Gastrocnemius medialis (tissue), 4 donors: ENCODE measurements around the gene LEPR. TPM values are rescaled to one million over a fixed set of nuclear protein-coding genes. Genes with fewer than 3 reads are reported as not detected.
"Not testable (repeated sequence)": the region's sequence is repeated elsewhere in the genome, so short reads cannot be mapped to it uniquely, and the experiment has no call there.

ENCODE experiments used
- ATAC-seq, 2 donors: fragments of 150-250 bp; one replicate each; pipeline ENCODE4 v1.9.1; 2016
- DNase-seq, 2 donors: peaks; one replicate each; pipeline ENCODE4 v3.0.0-alpha.2; 2019
- H3K27ac ChIP-seq, 4 donors: fragments of 200-600 bp; sonication (generic); 1 replicate in 1 of 4; 2 replicates in 3 of 4; pipeline ENCODE4 v1.5.1; 2016 to 2018; ENCODE audit warnings: mild to moderate bottlenecking in 2 of 4, moderate library complexity in 1 of 4
- H3K27me3 ChIP-seq, 3 donors: fragments of 200-600 bp; sonication (generic) in 2 of 3; 1 replicate in 1 of 3; 2 replicates in 2 of 3; pipeline versions ENCODE4 v1.5.1 to v1.6.0; 2016 to 2019; ENCODE audit warnings: mild to moderate bottlenecking in 1 of 3, moderate library complexity in 1 of 3
- H3K36me3 ChIP-seq, 2 donors: fragments of 200-600 bp; sonication (generic) in 1 of 2; one replicate each; pipeline ENCODE4 v1.5.1; 2017 to 2018
- H3K4me1 ChIP-seq, 2 donors: fragments of 200-600 bp; sonication (generic) in 1 of 2; one replicate each; pipeline ENCODE4 v1.5.1; 2016 to 2017; ENCODE audit warnings: mild to moderate bottlenecking in 2 of 2
- H3K4me3 ChIP-seq, 4 donors: fragments of 200-600 bp; sonication (generic) in 3 of 4; 1 replicate in 1 of 4; 2 replicates in 3 of 4; pipeline ENCODE4 v1.5.1; 2016 to 2019; ENCODE audit warnings: mild to moderate bottlenecking in 2 of 4
- H3K9me3 ChIP-seq, 3 donors: fragments of 200-600 bp; sonication (generic) in 2 of 3; 1 replicate in 1 of 3; 2 replicates in 2 of 3; pipeline ENCODE4 v1.5.1; 2016 to 2019
- POLR2A ChIP-seq, 2 donors: fragments of 450-650 bp; IDR thresholded peaks; one replicate each; pipeline ENCODE4 v1.6.1; 2017; ENCODE audit warnings: antibody characterized with exemption in 2 of 2, mild to moderate bottlenecking in 2 of 2, moderate library complexity in 2 of 2
- in situ Hi-C, 4 donors: fragments of 200-750 bp; cut with MboI; loops; one replicate each; pipeline versions ENCODE4 v1.15.0 to v1.8.0; 2017; ENCODE audit warnings: low sequenced_read_pairs in 4 of 4
- intact Hi-C: fragments of 100-400 bp; cut with DNase I; formaldehyde crosslinking; loops from one replicate; pipeline ENCODE4 v1.15.1; 2023; ENCODE audit warnings: low total_unique reads
- total RNA-seq, 4 donors: library from RNA; depleted of rRNA; stranded (reverse); fragments of >200 nt; gene quantifications; one replicate each; pipeline versions ENCODE4 v1.1.0 to v1.2.3, GENCODE V29; 2016
- TF ChIP-seq, protein P1 (sequence below), 5 experiments: fragments of 450-650 bp in 3 of 5; fragments of 200-600 bp in 2 of 5; sonication (generic) in 2 of 5; IDR thresholded peaks in 4 of 5; conservative IDR thresholded peaks in 1 of 5; 1 replicate in 4 of 5; 2 replicates in 1 of 5; pipeline ENCODE4 v1.5.1; 2016 to 2019; ENCODE audit warnings: antibody characterized with exemption in 5 of 5, mild to moderate bottlenecking in 3 of 5, moderate library complexity in 3 of 5

The LEPR gene
- total RNA-seq, 4 donors from 2014 or later = 4.0 to 7.4 (median 4.2) TPM

DNA sequence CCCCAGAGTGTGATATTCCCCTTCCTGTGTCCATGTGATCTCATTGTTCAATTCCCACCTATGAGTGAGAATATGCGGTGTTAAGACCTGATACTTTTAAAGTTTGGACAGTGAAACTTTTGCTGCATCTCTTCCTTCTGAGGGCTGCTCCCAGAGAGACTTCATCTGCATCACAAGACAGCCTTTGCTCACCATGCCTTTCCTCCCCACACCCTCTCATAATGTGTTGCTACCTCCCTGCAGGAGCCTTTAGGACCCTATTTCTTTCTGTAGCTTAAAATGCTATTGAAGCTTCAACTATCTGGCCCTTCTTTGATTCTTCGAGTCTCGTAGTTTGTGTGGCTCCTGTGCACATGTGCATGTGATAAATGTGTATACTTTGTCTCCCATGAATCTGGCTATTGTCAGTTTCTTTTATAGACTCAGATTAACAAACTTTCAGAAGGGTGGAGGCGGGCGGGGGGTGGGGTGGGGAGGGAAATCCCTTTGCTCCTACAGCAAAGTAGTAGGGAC, 23.7 kb downstream of the LEPR start:
- TF ChIP-seq POLR2A (IDR thresholded peaks at IDR 0.05) = no peak
- in situ Hi-C loops (loop anchor here in 1 of 4 donors (25.0 kb wide), 1 partner anchor 243 kb away; no protein-coding TSS in a partner anchor), intact Hi-C loops (no loop called here)
- Histone ChIP-seq H3K9me3 (no peaks in the 10 kb centered on the region), H3K27ac (no peak overlapping the region), H3K27me3 (no peaks in the 10 kb centered on the region), H3K36me3 (no peaks in the 10 kb centered on the region), H3K4me3 (no peak overlapping the region), H3K4me1 (no peaks in the 10 kb centered on the region)
- no peak for ATAC-seq
- DNase-seq = no peak

DNA sequence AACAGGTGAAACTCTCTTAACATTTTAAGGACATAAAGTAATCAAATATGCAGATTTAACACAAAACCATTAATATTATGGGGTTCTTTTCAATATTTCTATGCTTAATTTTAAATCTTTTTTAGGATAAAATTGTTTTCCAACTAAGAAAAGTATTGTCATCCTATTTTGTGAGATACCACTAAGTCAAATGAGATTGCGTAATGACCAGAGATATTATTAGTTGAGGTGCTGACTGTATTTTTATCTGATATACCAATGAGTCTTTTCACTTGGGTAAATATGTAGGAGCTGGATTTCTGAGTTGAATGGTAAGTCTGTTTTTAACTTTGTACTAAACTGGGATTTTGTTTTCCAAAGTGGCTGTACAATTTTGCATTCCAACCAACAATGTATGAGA, 25.4 kb downstream of the LEPR start:
- in situ Hi-C loops = loop anchor here in 1 of 4 donors (25.0 kb wide), 1 partner anchor 241 kb away; no protein-coding TSS in a partner anchor
- DNase-seq (no peak), ATAC-seq (no peak)

DNA sequence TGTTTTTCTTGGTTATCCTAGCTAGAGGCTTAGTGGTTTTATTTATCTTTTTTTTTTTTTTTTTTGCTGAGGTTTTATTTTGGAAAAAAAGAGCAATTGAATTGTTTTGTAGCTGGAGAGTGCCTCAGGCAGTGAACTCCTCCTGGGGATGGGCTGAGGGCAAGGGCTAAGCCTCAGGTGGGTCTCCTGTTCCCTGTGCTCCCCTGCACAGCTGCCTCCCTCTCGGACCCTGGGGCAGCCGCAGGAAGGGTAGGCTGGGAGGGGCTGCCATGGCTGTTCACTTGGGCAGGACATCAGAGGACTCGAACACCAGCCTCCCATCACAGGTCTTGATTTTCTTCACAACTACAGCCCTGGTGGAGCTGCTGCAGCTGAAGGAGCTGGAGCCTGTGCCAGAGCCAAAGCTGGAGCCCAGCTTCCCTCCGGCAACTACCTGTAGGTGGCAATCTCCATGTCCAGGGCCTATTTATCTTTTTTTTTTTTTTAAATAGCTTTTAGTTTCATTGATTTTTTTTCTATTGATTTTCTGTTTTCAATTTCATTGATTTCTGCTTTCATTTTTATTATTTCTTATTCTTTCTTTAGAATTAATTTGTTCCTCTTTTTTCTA, 28.9 kb downstream of the LEPR start:
- intact Hi-C loops = no loop called here
- H3K27me3 ChIP-seq = no peaks in the 10 kb centered on the region
- in situ Hi-C loops = loop anchor here in 1 of 4 donors (25.0 kb wide), 1 partner anchor 238 kb away; no protein-coding TSS in a partner anchor
- no peak for DNase-seq
- no peaks in the 10 kb centered on the region for H3K9me3 ChIP-seq
- ATAC-seq = no peak
- H3K27ac ChIP-seq = no peak overlapping the region
- H3K4me3 ChIP-seq = no peak overlapping the region
- no peak for TF ChIP-seq POLR2A (IDR thresholded peaks at IDR 0.05)
- TF ChIP-seq, protein P1, sequence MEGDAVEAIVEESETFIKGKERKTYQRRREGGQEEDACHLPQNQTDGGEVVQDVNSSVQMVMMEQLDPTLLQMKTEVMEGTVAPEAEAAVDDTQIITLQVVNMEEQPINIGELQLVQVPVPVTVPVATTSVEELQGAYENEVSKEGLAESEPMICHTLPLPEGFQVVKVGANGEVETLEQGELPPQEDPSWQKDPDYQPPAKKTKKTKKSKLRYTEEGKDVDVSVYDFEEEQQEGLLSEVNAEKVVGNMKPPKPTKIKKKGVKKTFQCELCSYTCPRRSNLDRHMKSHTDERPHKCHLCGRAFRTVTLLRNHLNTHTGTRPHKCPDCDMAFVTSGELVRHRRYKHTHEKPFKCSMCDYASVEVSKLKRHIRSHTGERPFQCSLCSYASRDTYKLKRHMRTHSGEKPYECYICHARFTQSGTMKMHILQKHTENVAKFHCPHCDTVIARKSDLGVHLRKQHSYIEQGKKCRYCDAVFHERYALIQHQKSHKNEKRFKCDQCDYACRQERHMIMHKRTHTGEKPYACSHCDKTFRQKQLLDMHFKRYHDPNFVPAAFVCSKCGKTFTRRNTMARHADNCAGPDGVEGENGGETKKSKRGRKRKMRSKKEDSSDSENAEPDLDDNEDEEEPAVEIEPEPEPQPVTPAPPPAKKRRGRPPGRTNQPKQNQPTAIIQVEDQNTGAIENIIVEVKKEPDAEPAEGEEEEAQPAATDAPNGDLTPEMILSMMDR (IDR thresholded peaks at IDR 0.05 in 4 of 5, conservative IDR thresholded peaks at IDR 0.05 in 1 of 5) = no peak
- H3K36me3 ChIP-seq = no peaks in the 10 kb centered on the region
- H3K4me1 ChIP-seq = no peaks in the 10 kb centered on the region

More for the DNA sequence above, 25.4 kb downstream of the LEPR start:
- intact Hi-C loops = no loop called here
- H3K4me3 ChIP-seq = no peak overlapping the region
- TF ChIP-seq, protein P1 (IDR thresholded peaks at IDR 0.05 in 4 of 5, conservative IDR thresholded peaks at IDR 0.05 in 1 of 5) = no peak
- TF ChIP-seq POLR2A (IDR thresholded peaks at IDR 0.05) = no peak
- no peaks in the 10 kb centered on the region for H3K27me3 ChIP-seq
- H3K36me3 ChIP-seq = no peaks in the 10 kb centered on the region
- no peak overlapping the region for H3K27ac ChIP-seq
- no peaks in the 10 kb centered on the region for H3K9me3 ChIP-seq
- no peaks in the 10 kb centered on the region for H3K4me1 ChIP-seq

DNA sequence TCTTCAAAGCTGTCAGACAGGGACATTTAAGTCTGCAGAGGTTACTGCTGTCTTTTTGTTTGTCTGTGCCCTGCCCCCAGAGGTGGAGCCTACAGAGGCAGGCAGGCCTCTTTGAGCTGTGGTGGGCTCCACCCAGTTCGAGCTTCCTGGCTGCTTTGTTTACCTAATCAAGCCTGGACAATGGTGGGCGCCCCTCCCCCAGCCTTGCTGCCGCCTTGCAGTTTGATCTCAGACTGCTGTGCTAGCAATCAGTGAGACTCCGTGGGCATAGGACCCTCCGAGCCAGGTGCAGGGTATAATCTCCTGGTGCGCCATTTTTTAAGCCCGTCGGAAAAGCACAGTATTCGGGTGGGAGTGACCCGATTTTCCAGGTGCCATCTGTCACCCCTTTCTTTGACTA, 35.2 kb downstream of the LEPR start:
- intact Hi-C loops, H3K27me3 ChIP-seq, ATAC-seq, H3K4me3 ChIP-seq, H3K36me3 ChIP-seq, H3K9me3 ChIP-seq, in situ Hi-C loops, H3K4me1 ChIP-seq, H3K27ac ChIP-seq, DNase-seq: not testable (repeated sequence)

DNA sequence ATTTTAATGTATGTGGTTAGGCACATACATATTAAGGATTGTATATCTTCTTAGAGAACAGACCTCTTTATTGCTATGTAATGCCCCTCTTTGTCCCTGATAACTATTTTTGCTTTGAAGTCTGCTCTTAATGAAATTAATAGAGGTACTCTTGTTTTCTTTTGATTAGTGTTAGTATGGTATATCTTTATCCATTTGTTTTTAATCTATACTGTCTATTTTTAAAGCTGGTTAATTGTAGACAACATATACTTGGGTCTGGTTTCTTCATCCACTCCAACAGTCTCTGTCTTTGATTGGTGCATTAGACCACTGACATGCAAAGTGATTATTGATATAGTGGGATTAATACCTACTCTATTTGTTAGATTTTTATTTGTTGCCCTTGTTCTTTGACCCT, 36.0 kb downstream of the LEPR start:
- TF ChIP-seq, protein P1 (IDR thresholded peaks at IDR 0.05 in 4 of 5, conservative IDR thresholded peaks at IDR 0.05 in 1 of 5) = no peak
- no peak for TF ChIP-seq POLR2A (IDR thresholded peaks at IDR 0.05)
- intact Hi-C loops (no loop called here), in situ Hi-C loops (no loop called here)
- no peak overlapping the region for H3K27ac ChIP-seq
- H3K36me3 ChIP-seq = no peaks in the 10 kb centered on the region
- H3K4me3 ChIP-seq = no peak overlapping the region
- no peaks in the 10 kb centered on the region for H3K9me3 ChIP-seq
- no peak for DNase-seq
- H3K27me3 ChIP-seq = no peaks in the 10 kb centered on the region
- ATAC-seq = no peak
- H3K4me1 ChIP-seq = no peaks in the 10 kb centered on the region
